ENCODE data around the gene TPD52L2. TPM values are rescaled to one million over a fixed set of nuclear protein-coding genes. Genes with fewer than 3 reads are reported as not detected.
A peak's percentile ranks its signal among the peaks of the same experiment; 100 is the strongest.

TPD52L2 gene
- polyA plus RNA-seq, 1 donor from 2014 or later: 80.4 TPM

- Mint-ChIP-seq H3K4me3 (peak within 1 kb of the TSS; percentile 83 to 91 (median 87)), H3K27ac (peak within 1 kb of the TSS in 1 of 3 donors; percentile 39), H3K9me3 (no peaks in the 10 kb centered on the region), H3K4me1 (peaks cover 8 to 9% (median 8%) of the 10 kb centered on the region in 3 donors), H3K27me3 (peaks cover 43% of the 10 kb centered on the region), H3K36me3 (no peaks in the 10 kb centered on the region)
Observed at GRCh38 chr20:63830841-63831588, 34.1 kb upstream of the TPD52L2 start, which contains the start of gene ZBTB46. Gene ZBTB46, minus strand, starts transcription at chr20:63831264. Its CDS starts 40,507 bp downstream, at chr20:63790757.

GRCh38 chr20:63831646-63831992 lies 33.5 kb upstream of the TPD52L2 start:
- no peak overlapping the region for H3K4me3 Mint-ChIP-seq

GRCh38 chr20:63831993-63832686 lies 32.9 kb upstream of the TPD52L2 start:
- H3K27me3 Mint-ChIP-seq: peaks cover 36% of the 10 kb centered on the region
- no peaks in the 10 kb centered on the region for H3K36me3 Mint-ChIP-seq
- H3K4me3 Mint-ChIP-seq: peak overlapping the region in 2 of 4 donors; percentile 49 to 60
- no peaks in the 10 kb centered on the region for H3K9me3 Mint-ChIP-seq
- no peak overlapping the region for H3K27ac Mint-ChIP-seq
- peaks cover 8 to 9% (median 8%) of the 10 kb centered on the region in 3 donors for H3K4me1 Mint-ChIP-seq

More at GRCh38 chr20:63831646-63831992, 33.5 kb upstream of the TPD52L2 start:
- H3K9me3 Mint-ChIP-seq: no peaks in the 10 kb centered on the region
- no peaks in the 10 kb centered on the region for H3K36me3 Mint-ChIP-seq
- H3K27ac Mint-ChIP-seq: no peak overlapping the region
- peaks cover 40% of the 10 kb centered on the region for H3K27me3 Mint-ChIP-seq
- peaks cover 8 to 9% (median 8%) of the 10 kb centered on the region in 3 donors for H3K4me1 Mint-ChIP-seq

DNA sequence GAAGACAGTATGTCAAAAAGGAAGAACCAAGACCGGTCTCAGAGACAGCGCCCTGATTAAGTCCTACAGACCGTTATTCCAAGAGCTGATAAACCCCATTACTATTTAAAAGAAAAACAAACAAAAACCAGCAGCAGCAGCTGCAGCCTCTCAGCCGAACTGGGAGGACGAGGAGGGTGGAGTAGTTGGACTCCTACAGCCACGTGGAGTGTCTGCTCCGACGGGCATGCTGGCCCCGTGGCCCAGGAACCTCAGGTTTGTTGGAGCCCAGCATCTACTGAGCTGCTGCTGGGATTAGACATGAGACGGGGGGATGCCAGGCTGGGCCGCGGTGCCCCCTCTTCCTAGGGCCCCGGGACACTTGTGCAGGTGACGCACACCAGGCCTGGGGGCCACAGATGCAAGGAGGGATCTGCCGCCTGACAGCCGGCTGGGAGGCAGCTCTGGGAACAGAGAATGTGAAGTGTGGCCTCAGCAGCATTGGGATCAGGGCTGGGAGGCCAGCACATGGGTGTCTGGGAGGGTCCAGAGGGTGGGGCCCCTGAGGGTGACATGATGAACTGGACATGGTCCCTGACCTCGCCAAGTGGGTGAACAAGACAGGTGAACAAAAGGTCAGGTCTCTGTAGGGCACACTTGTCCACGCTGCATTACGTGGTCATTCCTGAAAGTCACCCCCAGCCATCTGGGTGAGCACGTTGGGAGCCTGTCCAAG lies 31.1 kb upstream of the TPD52L2 start:
- Mint-ChIP-seq H3K4me3 (peak overlapping the region in 3 of 4 donors; percentile 1 to 80 (median 15)), H3K27me3 (peaks cover 25% of the 10 kb centered on the region), H3K27ac (no peak overlapping the region), H3K4me1 (peaks cover 8 to 10% (median 9%) of the 10 kb centered on the region in 3 donors), H3K9me3 (no peaks in the 10 kb centered on the region), H3K36me3 (peaks cover 1% of the 10 kb centered on the region)

DNA sequence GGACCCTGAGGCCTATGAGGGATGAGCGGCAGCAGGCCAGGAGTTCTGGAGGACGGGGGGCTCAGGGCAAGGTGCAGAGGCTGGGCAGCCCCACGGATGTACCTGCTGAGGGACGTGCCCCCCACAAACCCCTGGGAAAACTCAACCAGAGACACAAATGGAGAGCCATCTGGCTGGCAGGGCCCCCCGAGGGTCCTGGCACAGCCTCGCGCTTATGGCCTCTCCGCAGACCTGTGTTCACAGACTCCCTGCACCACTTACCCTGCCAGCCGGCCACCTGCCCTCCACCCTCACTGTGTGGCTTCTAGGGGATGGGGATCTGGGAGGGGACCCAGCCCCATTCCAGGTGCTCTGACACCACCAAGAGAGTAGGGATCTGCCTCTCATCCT lies 30.6 kb upstream of the TPD52L2 start:
- Mint-ChIP-seq H3K4me1 (peaks cover 6 to 8% (median 8%) of the 10 kb centered on the region in 3 donors), H3K9me3 (no peaks in the 10 kb centered on the region), H3K4me3 (peak overlapping the region in 2 of 4 donors; percentile 15 to 80), H3K27ac (no peak overlapping the region), H3K36me3 (peaks cover 1% of the 10 kb centered on the region), H3K27me3 (peaks cover 21% of the 10 kb centered on the region)

DNA sequence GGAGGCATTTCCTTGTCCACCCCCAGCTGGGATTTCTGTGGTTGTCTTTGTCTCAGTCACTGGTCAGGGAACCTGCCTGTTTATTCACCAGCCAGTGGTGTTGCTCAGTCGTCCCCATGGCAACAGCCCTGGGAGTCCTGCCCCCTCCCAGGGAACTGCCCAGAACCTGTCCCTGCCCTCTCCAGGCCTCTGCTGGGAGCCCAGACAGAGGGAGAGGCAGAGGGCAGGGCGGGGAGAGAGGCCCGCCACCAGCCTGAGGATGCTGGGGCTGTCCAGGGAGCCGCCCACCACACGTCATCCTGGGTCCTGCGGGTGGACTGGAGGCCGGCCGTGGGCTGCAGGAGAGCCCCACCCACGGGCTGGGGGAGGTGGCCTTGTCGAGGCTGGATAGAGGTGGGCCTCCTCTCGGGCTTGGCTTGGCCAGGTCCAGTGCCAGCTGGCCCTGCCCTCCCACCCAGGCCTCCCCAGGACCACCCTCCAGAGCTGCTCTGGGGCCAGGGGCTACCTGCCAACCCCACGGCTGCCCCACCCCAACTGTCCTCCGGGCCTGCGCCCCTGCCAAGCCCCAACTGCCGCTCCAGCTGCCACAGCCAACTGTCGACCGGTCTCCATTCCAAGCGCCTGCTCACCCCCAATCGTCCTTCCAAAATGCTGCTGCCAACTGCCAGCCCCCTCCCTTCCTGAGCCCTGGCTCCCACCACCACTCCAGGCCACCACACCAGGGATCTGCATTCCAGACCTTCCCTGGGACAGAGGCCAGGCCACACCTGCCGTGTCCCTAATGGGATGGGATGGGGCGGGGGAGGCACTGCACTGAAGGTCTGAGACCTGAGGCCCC lies 29.8 kb upstream of the TPD52L2 start:
- peaks cover 0 to 3% (median 0%) of the 10 kb centered on the region in 3 donors for H3K4me1 Mint-ChIP-seq
- no peaks in the 10 kb centered on the region for H3K9me3 Mint-ChIP-seq
- no peak overlapping the region for H3K27ac Mint-ChIP-seq
- no peak overlapping the region for H3K4me3 Mint-ChIP-seq
- H3K36me3 Mint-ChIP-seq: peaks cover 1% of the 10 kb centered on the region
- H3K27me3 Mint-ChIP-seq: peaks cover 14% of the 10 kb centered on the region

GRCh38 chr20:63836458-63837344 lies 28.4 kb upstream of the TPD52L2 start:
- H3K27me3 Mint-ChIP-seq: peaks cover 15% of the 10 kb centered on the region
- H3K36me3 Mint-ChIP-seq: peaks cover 1% of the 10 kb centered on the region
- no peak overlapping the region for H3K4me3 Mint-ChIP-seq
- no peak overlapping the region for H3K27ac Mint-ChIP-seq
- no peaks in the 10 kb centered on the region for H3K9me3 Mint-ChIP-seq
- peaks cover 0 to 6% (median 0%) of the 10 kb centered on the region in 3 donors for H3K4me1 Mint-ChIP-seq

GRCh38 chr20:63837479-63837878 lies 27.6 kb upstream of the TPD52L2 start:
- H3K36me3 Mint-ChIP-seq: peaks cover 1% of the 10 kb centered on the region
- H3K4me1 Mint-ChIP-seq: peaks cover 4 to 10% (median 7%) of the 10 kb centered on the region in 3 donors
- no peak overlapping the region for H3K4me3 Mint-ChIP-seq
- H3K27ac Mint-ChIP-seq: no peak overlapping the region
- H3K27me3 Mint-ChIP-seq: peaks cover 21% of the 10 kb centered on the region
- no peaks in the 10 kb centered on the region for H3K9me3 Mint-ChIP-seq

- Mint-ChIP-seq H3K27me3 (peaks cover 22% of the 10 kb centered on the region), H3K4me3 (no peak overlapping the region), H3K36me3 (peaks cover 1% of the 10 kb centered on the region), H3K9me3 (no peaks in the 10 kb centered on the region), H3K27ac (peak overlapping the region in 1 of 3 donors; percentile 50), H3K4me1 (peaks cover 4 to 12% (median 10%) of the 10 kb centered on the region in 3 donors)
Observed at GRCh38 chr20:63839620-63840019, 25.4 kb upstream of the TPD52L2 start.

DNA sequence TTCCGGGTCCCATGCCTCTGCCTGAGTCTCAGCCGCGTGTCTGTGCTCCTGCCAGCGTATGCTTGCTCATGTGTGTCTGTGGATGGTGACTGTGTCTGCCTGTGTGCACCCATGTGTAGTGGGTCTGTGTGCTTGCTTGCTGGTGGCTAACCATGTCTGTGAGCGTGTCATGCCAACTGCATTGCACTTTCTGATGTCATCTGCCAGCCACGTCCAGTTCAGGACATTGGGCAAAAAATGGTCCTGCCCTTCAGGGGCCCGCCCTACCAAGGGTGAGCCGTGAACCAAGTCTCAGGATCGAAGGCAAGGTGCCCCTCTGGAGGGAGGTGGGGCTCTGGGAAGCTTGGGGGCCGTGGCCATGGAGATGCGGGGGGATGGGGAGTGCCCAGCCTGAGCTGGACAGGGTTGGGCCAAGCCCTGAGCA lies 24.7 kb upstream of the TPD52L2 start:
- H3K4me3 Mint-ChIP-seq: peak overlapping the region in 1 of 4 donors; percentile 16
- H3K27ac Mint-ChIP-seq: peak overlapping the region in 1 of 3 donors; percentile 76

DNA sequence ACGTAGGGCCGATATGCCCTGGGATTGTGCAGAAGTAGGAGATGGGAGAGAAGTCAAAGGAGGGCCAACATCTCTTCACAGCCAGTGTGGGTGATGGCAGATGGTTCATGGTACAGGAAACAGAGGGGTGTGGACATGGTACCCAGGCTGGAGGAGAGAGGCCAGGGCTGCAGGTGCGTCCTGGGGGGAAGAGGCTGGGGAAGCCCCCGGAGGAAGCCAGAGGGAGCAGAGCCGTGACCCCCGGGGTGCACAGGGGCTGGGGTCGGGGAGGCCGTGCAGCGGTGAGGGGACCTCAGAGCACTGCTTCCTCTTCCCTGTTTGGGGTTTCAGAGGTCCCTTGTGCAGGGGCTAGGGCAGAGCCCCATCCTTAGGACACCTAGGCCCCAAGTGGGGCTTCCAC lies 22.8 kb upstream of the TPD52L2 start:
- H3K4me1 Mint-ChIP-seq: peaks cover 4 to 12% (median 12%) of the 10 kb centered on the region in 3 donors

More for the DNA sequence above, 24.7 kb upstream of the TPD52L2 start:
- H3K4me1 Mint-ChIP-seq: peaks cover 4 to 12% (median 10%) of the 10 kb centered on the region in 3 donors
- no peaks in the 10 kb centered on the region for H3K9me3 Mint-ChIP-seq
- H3K36me3 Mint-ChIP-seq: peaks cover 1% of the 10 kb centered on the region
- H3K27me3 Mint-ChIP-seq: peaks cover 29% of the 10 kb centered on the region

GRCh38 chr20:63843222-63843621 lies 21.8 kb upstream of the TPD52L2 start:
- Mint-ChIP-seq H3K36me3 (no peaks in the 10 kb centered on the region), H3K9me3 (no peaks in the 10 kb centered on the region), H3K4me3 (no peak overlapping the region), H3K27ac (no peak overlapping the region), H3K27me3 (peaks cover 32% of the 10 kb centered on the region), H3K4me1 (peaks cover 4 to 12% (median 9%) of the 10 kb centered on the region in 3 donors)

More for the DNA sequence above, 22.8 kb upstream of the TPD52L2 start:
- Mint-ChIP-seq H3K4me3 (peak overlapping the region in 2 of 4 donors; percentile 52 to 64), H3K36me3 (peaks cover 1% of the 10 kb centered on the region), H3K27me3 (peaks cover 33% of the 10 kb centered on the region), H3K9me3 (no peaks in the 10 kb centered on the region), H3K27ac (no peak overlapping the region)

GRCh38 chr20:63843778-63844177 lies 21.3 kb upstream of the TPD52L2 start:
- H3K36me3 Mint-ChIP-seq: no peaks in the 10 kb centered on the region
- H3K9me3 Mint-ChIP-seq: no peaks in the 10 kb centered on the region
- H3K4me1 Mint-ChIP-seq: peaks cover 4 to 12% (median 9%) of the 10 kb centered on the region in 3 donors
- H3K27me3 Mint-ChIP-seq: peaks cover 35% of the 10 kb centered on the region
- no peak overlapping the region for H3K4me3 Mint-ChIP-seq
- no peak overlapping the region for H3K27ac Mint-ChIP-seq
